Loucy (cell line): ENCODE data around the gene NOL4L.

Source experiments
- H2AFZ ChIP-seq: fragments of 200-600 bp; sonication (generic); 2 replicates; pipeline ENCODE4 v1.6.0; 2016; ENCODE audit warnings: antibody characterized with exemption, mild to moderate bottlenecking, low read length, moderate library complexity
- H3F3A ChIP-seq: fragments of 200-600 bp; 2 replicates; pipeline ENCODE4 v1.6.0; 2016; ENCODE audit warnings: antibody characterized with exemption, low read depth, mild to moderate bottlenecking
- H3K27me3 ChIP-seq: fragments of 200-600 bp; sonication (generic); 2 replicates; pipeline ENCODE4 v1.6.1; 2014; ENCODE audit warnings: low read length, mild to moderate bottlenecking; ENCODE audit not compliant: insufficient read depth, poor library complexity, severe bottlenecking
- H3K36me3 ChIP-seq: fragments of 200-600 bp; sonication (generic); 2 replicates; pipeline ENCODE4 v1.6.1; 2016; ENCODE audit warnings: low read length; ENCODE audit not compliant: insufficient read depth
- H3K4me1 ChIP-seq: fragments of 200-600 bp; sonication (generic); 2 replicates; pipeline ENCODE4 v1.5.1; 2014; ENCODE audit warnings: low read length, mild to moderate bottlenecking; ENCODE audit not compliant: insufficient read depth, poor library complexity, severe bottlenecking
- H3K4me2 ChIP-seq: fragments of 200-600 bp; sonication (generic); 2 replicates; pipeline ENCODE4 v1.6.0; 2014; ENCODE audit warnings: antibody characterized with exemption, low read length, low read depth, mild to moderate bottlenecking; ENCODE audit not compliant: poor library complexity, severe bottlenecking
- H3K4me3 ChIP-seq: fragments of 200-600 bp; sonication (generic); 2 replicates; pipeline ENCODE4 v1.5.1; 2014; ENCODE audit warnings: low read length, mild to moderate bottlenecking, mixed read lengths; ENCODE audit not compliant: poor library complexity, severe bottlenecking
- H3K79me2 ChIP-seq: fragments of 200-600 bp; sonication (generic); 2 replicates; pipeline ENCODE4 v1.6.1; 2014; ENCODE audit warnings: low read length; ENCODE audit not compliant: insufficient read depth
- H3K9ac ChIP-seq: fragments of 200-600 bp; sonication (generic); 2 replicates; pipeline ENCODE4 v1.6.0; 2014; ENCODE audit warnings: mild to moderate bottlenecking, low read depth, low read length, moderate library complexity; ENCODE audit not compliant: poor library complexity, severe bottlenecking
- H3K9me2 ChIP-seq: fragments of 200-600 bp; sonication (generic); replicated peaks from 2 replicates; pipeline ENCODE4 v1.6.1; 2016; ENCODE audit warnings: low read depth, low read length, mixed read lengths
- H3K9me3 ChIP-seq: fragments of 200-600 bp; sonication (generic); 2 replicates; pipeline ENCODE4 v1.6.1; 2014; ENCODE audit warnings: mild to moderate bottlenecking, antibody characterized with exemption, low read length, low read depth; ENCODE audit not compliant: insufficient read depth
- H4K20me1 ChIP-seq: fragments of 200-600 bp; sonication (generic); 2 replicates; pipeline ENCODE4 v1.6.0; 2014; ENCODE audit warnings: antibody characterized with exemption, low read length, mild to moderate bottlenecking; ENCODE audit not compliant: insufficient read depth, poor library complexity, severe bottlenecking
- EZH2phosphoT487 ChIP-seq: fragments of 200-600 bp; IDR thresholded peaks from 2 replicates; pipeline ENCODE4 v1.6.1; 2018; ENCODE audit warnings: antibody characterized with exemption, mild to moderate bottlenecking, moderate library complexity, borderline replicate concordance
- TF ChIP-seq, protein P1 (sequence below): fragments of 200-600 bp; sonication (generic); conservative IDR thresholded peaks from 2 replicates; pipeline ENCODE4 v1.5.1; 2014; ENCODE audit warnings: mild to moderate bottlenecking, antibody characterized with exemption, low read length

Gene NOL4L

DNA sequence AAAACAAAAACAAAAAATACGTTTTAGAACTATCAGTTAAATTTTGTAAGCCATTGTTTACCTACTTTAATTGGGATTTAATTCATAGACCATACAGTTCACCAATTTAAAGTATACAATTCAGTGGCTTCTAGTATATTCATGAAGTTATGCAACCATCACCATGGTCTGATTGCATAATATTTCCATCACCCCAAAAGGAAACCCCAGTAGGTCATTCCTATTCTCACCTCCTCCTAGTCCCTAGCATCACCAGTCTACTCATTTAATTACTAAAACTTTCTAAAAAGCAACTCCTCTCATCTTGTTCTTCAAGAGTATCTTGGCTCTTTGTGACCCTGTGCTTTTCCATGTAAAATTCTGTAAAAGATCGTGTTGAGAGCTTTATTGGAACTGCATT is 166.8 kb downstream of the NOL4L start:
- peaks cover 61% of the 10 kb centered on the region for H3K79me2 ChIP-seq
- no peak overlapping the region for H3K9ac ChIP-seq
- H3K9me2 ChIP-seq, result no peaks in the 10 kb centered on the region
- H3K4me3 ChIP-seq, result no peak overlapping the region
- H3K36me3 ChIP-seq, result peaks cover 8% of the 10 kb centered on the region; the same call in 1 of the 2 replicates
- H3K4me2 ChIP-seq, result no peak overlapping the region
- no peaks in the 10 kb centered on the region for H3K27me3 ChIP-seq
- H2AFZ ChIP-seq, result no peak overlapping the region
- peaks cover 44% of the 10 kb centered on the region for H4K20me1 ChIP-seq
- H3F3A ChIP-seq, result no peaks in the 10 kb centered on the region
- H3K9me3 ChIP-seq, result no peaks in the 10 kb centered on the region
- peaks cover 5% of the 10 kb centered on the region for H3K4me1 ChIP-seq
- TF ChIP-seq, protein P1, sequence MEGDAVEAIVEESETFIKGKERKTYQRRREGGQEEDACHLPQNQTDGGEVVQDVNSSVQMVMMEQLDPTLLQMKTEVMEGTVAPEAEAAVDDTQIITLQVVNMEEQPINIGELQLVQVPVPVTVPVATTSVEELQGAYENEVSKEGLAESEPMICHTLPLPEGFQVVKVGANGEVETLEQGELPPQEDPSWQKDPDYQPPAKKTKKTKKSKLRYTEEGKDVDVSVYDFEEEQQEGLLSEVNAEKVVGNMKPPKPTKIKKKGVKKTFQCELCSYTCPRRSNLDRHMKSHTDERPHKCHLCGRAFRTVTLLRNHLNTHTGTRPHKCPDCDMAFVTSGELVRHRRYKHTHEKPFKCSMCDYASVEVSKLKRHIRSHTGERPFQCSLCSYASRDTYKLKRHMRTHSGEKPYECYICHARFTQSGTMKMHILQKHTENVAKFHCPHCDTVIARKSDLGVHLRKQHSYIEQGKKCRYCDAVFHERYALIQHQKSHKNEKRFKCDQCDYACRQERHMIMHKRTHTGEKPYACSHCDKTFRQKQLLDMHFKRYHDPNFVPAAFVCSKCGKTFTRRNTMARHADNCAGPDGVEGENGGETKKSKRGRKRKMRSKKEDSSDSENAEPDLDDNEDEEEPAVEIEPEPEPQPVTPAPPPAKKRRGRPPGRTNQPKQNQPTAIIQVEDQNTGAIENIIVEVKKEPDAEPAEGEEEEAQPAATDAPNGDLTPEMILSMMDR, result no peak
- TF ChIP-seq EZH2phosphoT487, result no peak

DNA sequence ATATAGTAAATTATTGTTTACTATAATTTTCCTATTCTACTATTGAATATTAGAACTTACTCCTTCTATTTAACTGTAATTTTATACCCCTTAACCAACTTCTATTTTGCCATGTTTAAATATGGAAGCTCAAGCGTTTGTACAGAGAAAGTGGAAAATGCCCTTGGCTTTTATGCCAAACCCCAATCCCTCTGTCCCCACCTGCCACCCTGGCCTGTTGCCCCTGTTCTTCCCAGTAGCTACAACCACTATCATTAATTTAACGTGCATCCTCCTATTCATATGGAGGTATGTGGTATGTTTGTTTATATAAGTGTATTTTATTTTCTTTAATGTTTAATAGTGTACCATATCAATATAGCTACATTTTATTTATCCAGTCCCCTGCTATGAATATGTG is 168.9 kb downstream of the NOL4L start:
- Histone ChIP-seq H3K79me2 (peaks cover 77% of the 10 kb centered on the region), H4K20me1 (peaks cover 59% of the 10 kb centered on the region), H3K27me3 (no peaks in the 10 kb centered on the region)

DNA sequence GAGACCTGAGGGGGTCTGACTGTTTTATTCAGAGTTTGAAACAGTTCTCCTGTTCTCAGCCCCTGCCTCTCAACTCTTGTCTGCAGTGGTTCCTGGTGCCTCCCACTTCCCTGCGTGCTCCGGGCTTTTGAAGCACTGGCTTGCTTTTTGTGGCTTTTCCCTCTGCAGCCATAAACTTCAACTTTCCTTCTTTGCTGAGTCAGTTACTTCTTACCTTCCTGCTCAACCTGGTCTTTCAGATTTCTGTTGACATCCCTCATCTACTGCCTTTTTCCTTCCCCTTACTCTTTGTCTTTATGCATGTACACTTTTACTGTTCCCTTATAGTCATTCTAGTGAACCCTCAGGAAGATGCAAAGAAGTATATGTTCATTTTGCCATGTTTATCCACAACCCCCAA is 169.6 kb downstream of the NOL4L start:
- Histone ChIP-seq H2AFZ (no peak overlapping the region), H3K9me2 (no peaks in the 10 kb centered on the region), H3K4me2 (no peak overlapping the region), H3K4me3 (no peak overlapping the region), H3K36me3 (peaks cover 9% of the 10 kb centered on the region; the same call in 1 of the 2 replicates), H3F3A (no peaks in the 10 kb centered on the region), H3K4me1 (peaks cover 12% of the 10 kb centered on the region), H3K27me3 (no peaks in the 10 kb centered on the region), H4K20me1 (peaks cover 57% of the 10 kb centered on the region), H3K79me2 (peaks cover 77% of the 10 kb centered on the region), H3K9ac (no peak overlapping the region), H3K9me3 (no peaks in the 10 kb centered on the region)
- TF ChIP-seq, protein P1, result no peak
- no peak for TF ChIP-seq EZH2phosphoT487

More for the DNA sequence above, 168.9 kb downstream of the NOL4L start:
- Histone ChIP-seq H3K9me3 (no peaks in the 10 kb centered on the region), H3K9me2 (no peaks in the 10 kb centered on the region), H3F3A (no peaks in the 10 kb centered on the region), H3K4me3 (no peak overlapping the region), H3K4me2 (no peak overlapping the region), H3K4me1 (peaks cover 12% of the 10 kb centered on the region), H3K36me3 (peaks cover 9% of the 10 kb centered on the region; the same call in 1 of the 2 replicates), H3K9ac (no peak overlapping the region), H2AFZ (no peak overlapping the region)
- TF ChIP-seq EZH2phosphoT487, result no peak
- TF ChIP-seq, protein P1, result no peak
